H1 (cell line): ENCODE results near the gene METAP1D. TPM values are rescaled to one million over a fixed set of nuclear protein-coding genes. Genes with fewer than 3 reads are reported as not detected.

Experiments
- EGR1 ChIP-seq: IDR thresholded peaks from 2 replicates; pipeline ENCODE4 v1.6.1; 2011; ENCODE audit warnings: low read depth, low read length, borderline replicate concordance
- EZH2 ChIP-seq: fragments of 200-600 bp; sonication (generic); IDR thresholded peaks from 2 replicates; pipeline ENCODE4 v1.7.1; 2012; ENCODE audit warnings: low read depth, mild to moderate bottlenecking, moderate library complexity, low read length, inconsistent platforms; ENCODE audit not compliant: severe bottlenecking
- KDM4A ChIP-seq: IDR thresholded peaks from one replicate; pipeline ENCODE4 v1.7.1; 2012; ENCODE audit warnings: low read depth, mild to moderate bottlenecking, moderate library complexity, low read length, inconsistent platforms; ENCODE audit not compliant: severe bottlenecking
- MAFK ChIP-seq: IDR thresholded peaks from 2 replicates; pipeline ENCODE4 v1.6.1; 2012; ENCODE audit warnings: low read depth, mild to moderate bottlenecking, improper control_type of control experiment, low read length
- NANOG ChIP-seq: IDR thresholded peaks from 2 replicates; pipeline ENCODE4 v1.6.1; 2011; ENCODE audit warnings: low read length, low read depth, mild to moderate bottlenecking, inconsistent platforms; ENCODE audit not compliant: insufficient read depth, poor library complexity, severe bottlenecking
- SP4 ChIP-seq: IDR thresholded peaks from 2 replicates; pipeline ENCODE4 v1.6.1; 2012; ENCODE audit warnings: low read length, inconsistent platforms
- polyA plus RNA-seq, 7 experiments: library from polyadenylated mRNA; depleted of rRNA in 3 of 7; stranded (reverse) in 5 of 7; unstranded in 2 of 7; fragments of >200 nt in 5 of 7; fragments of 200-250 nt in 2 of 7; gene quantifications; 1 replicate in 5 of 7; 2 replicates in 1 of 7; 4 replicates in 1 of 7; pipeline versions ENCODE4 v1.2.1 to v1.2.3, GENCODE V29; 2011 to 2013; ENCODE audit warnings: missing spikeins in 2 of 7, mixed read lengths in 2 of 7
- total RNA-seq: library from RNA; stranded (reverse); fragmentation: NEBNext Ultra II Directional; extraction: Animal tissue kit (Norgen Biotek cat#: 25700); gene quantifications from 2 replicates; pipeline ENCODE4 v1.2.1, GENCODE V29; 2021
- TF ChIP-seq, protein P1 (sequence below): fragments of 300-600 bp; sonication (generic); IDR thresholded peaks from 2 replicates; pipeline ENCODE4 v1.7.1; 2012; ENCODE audit warnings: low read length, moderate library complexity, mild to moderate bottlenecking, inconsistent platforms; ENCODE audit not compliant: insufficient replicate concordance
- TF ChIP-seq, protein P2 (sequence below): IDR thresholded peaks from 2 replicates; pipeline ENCODE4 v1.6.1; 2011; ENCODE audit warnings: low read length, improper control_type of control experiment

Gene METAP1D
- total and polyA plus RNA-seq, 2 of the 8 experiments (the other 6 are each of a cell fraction or from before 2014, with no cell fraction given), result 3.9 to 6.2 TPM

DNA sequence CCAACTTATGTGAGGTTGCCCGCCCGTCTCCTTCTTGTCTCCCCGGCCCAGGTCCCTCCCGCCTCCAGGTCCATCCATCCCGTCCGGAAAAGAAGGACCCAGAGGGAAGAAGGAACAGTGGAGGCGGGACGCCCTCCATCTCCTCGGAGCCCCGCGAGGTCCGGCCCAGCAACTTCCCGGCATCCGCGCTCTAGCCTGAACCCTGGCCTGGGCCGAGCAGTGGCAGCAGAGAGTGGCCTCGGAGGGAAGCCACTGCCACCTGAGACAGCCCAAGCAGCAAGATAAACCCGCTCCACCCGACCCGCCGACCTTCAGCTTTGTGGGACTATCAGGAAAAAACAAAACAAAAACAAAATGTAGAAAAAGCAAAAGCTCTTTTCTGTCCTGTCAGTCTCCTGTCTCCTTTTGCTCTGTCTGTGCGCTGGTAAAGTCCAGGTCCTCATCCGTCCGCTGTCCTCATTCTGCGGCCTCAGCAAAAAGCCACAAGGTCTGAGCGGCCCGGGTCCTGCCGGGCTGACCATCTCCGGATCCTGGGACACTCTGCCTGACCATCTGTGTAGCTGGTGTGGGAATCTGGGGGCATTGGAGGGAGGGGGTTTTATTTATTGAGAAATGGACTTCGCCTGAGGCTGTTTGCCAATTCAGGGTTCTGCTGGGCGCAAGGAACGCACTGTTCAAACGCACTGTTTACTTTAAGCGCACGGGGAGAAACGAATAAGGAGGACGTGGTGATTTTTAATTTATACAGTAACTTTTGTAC lies 88.7 kb downstream of the METAP1D start (continued):
- TF ChIP-seq EGR1 (0 out of 2 replicates have a peak, but pooled peaks have one; percentile 11), EZH2 (peak; percentile 98), SP4 (no peak), KDM4A (peak; percentile 15), NANOG (no peak), MAFK (peak; percentile 64; the same call in 1 of the 2 replicates)
- TF ChIP-seq, protein P1, sequence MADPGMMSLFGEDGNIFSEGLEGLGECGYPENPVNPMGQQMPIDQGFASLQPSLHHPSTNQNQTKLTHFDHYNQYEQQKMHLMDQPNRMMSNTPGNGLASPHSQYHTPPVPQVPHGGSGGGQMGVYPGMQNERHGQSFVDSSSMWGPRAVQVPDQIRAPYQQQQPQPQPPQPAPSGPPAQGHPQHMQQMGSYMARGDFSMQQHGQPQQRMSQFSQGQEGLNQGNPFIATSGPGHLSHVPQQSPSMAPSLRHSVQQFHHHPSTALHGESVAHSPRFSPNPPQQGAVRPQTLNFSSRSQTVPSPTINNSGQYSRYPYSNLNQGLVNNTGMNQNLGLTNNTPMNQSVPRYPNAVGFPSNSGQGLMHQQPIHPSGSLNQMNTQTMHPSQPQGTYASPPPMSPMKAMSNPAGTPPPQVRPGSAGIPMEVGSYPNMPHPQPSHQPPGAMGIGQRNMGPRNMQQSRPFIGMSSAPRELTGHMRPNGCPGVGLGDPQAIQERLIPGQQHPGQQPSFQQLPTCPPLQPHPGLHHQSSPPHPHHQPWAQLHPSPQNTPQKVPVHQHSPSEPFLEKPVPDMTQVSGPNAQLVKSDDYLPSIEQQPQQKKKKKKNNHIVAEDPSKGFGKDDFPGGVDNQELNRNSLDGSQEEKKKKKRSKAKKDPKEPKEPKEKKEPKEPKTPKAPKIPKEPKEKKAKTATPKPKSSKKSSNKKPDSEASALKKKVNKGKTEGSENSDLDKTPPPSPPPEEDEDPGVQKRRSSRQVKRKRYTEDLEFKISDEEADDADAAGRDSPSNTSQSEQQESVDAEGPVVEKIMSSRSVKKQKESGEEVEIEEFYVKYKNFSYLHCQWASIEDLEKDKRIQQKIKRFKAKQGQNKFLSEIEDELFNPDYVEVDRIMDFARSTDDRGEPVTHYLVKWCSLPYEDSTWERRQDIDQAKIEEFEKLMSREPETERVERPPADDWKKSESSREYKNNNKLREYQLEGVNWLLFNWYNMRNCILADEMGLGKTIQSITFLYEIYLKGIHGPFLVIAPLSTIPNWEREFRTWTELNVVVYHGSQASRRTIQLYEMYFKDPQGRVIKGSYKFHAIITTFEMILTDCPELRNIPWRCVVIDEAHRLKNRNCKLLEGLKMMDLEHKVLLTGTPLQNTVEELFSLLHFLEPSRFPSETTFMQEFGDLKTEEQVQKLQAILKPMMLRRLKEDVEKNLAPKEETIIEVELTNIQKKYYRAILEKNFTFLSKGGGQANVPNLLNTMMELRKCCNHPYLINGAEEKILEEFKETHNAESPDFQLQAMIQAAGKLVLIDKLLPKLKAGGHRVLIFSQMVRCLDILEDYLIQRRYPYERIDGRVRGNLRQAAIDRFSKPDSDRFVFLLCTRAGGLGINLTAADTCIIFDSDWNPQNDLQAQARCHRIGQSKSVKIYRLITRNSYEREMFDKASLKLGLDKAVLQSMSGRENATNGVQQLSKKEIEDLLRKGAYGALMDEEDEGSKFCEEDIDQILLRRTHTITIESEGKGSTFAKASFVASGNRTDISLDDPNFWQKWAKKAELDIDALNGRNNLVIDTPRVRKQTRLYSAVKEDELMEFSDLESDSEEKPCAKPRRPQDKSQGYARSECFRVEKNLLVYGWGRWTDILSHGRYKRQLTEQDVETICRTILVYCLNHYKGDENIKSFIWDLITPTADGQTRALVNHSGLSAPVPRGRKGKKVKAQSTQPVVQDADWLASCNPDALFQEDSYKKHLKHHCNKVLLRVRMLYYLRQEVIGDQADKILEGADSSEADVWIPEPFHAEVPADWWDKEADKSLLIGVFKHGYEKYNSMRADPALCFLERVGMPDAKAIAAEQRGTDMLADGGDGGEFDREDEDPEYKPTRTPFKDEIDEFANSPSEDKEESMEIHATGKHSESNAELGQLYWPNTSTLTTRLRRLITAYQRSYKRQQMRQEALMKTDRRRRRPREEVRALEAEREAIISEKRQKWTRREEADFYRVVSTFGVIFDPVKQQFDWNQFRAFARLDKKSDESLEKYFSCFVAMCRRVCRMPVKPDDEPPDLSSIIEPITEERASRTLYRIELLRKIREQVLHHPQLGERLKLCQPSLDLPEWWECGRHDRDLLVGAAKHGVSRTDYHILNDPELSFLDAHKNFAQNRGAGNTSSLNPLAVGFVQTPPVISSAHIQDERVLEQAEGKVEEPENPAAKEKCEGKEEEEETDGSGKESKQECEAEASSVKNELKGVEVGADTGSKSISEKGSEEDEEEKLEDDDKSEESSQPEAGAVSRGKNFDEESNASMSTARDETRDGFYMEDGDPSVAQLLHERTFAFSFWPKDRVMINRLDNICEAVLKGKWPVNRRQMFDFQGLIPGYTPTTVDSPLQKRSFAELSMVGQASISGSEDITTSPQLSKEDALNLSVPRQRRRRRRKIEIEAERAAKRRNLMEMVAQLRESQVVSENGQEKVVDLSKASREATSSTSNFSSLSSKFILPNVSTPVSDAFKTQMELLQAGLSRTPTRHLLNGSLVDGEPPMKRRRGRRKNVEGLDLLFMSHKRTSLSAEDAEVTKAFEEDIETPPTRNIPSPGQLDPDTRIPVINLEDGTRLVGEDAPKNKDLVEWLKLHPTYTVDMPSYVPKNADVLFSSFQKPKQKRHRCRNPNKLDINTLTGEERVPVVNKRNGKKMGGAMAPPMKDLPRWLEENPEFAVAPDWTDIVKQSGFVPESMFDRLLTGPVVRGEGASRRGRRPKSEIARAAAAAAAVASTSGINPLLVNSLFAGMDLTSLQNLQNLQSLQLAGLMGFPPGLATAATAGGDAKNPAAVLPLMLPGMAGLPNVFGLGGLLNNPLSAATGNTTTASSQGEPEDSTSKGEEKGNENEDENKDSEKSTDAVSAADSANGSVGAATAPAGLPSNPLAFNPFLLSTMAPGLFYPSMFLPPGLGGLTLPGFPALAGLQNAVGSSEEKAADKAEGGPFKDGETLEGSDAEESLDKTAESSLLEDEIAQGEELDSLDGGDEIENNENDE, result no peak
- TF ChIP-seq, protein P2, sequence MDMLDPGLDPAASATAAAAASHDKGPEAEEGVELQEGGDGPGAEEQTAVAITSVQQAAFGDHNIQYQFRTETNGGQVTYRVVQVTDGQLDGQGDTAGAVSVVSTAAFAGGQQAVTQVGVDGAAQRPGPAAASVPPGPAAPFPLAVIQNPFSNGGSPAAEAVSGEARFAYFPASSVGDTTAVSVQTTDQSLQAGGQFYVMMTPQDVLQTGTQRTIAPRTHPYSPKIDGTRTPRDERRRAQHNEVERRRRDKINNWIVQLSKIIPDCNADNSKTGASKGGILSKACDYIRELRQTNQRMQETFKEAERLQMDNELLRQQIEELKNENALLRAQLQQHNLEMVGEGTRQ, result no peak
